Measurements from ENCODE around the gene EIF2S2. TPM values are rescaled to one million over a fixed set of nuclear protein-coding genes. Genes with fewer than 3 reads are reported as not detected.

EIF2S2 gene
- total RNA-seq, 1 donor, result 115 TPM

DNA sequence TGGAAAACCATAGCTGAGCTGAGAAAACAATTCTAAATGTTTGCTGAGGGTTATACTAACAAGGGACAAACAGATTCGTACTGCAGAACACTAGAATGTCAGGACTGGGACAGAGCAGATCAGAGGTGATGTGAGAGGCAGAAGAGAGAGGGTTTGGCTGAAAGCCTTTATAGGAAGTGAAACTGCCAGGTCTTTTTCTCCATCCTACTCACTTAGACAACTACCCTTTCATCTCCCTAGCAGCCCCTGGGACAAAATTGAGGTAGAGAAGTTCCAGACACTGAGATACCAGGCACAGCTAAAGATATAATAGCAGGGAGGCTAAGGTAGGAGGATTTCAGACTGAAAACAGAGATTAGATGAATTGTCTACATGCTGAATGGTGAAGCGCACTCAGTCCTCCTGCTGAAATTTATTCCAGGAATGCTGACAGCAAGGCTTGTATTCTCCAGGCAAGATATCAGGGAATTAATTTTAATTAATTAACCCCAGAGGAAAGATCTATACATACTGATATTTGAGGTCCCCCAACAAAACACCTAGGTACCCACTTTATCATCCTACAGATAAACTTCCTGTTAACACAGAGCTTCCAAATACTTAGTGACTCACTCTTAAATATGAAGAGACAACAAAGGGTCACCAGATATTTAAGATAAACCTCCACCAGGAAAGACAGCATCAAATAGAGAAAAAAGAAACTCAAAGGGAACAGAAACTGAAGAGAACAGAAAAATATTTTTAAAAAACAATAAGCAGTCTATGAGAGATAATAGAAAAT, 12.6 kb upstream of the EIF2S2 start:
- DNase-seq (ENCODE audit: low read depth), result no peak
- H3K4me3 ChIP-seq (ENCODE audit: low read depth, low read length), result no peak overlapping the region
- TF ChIP-seq, protein P1, sequence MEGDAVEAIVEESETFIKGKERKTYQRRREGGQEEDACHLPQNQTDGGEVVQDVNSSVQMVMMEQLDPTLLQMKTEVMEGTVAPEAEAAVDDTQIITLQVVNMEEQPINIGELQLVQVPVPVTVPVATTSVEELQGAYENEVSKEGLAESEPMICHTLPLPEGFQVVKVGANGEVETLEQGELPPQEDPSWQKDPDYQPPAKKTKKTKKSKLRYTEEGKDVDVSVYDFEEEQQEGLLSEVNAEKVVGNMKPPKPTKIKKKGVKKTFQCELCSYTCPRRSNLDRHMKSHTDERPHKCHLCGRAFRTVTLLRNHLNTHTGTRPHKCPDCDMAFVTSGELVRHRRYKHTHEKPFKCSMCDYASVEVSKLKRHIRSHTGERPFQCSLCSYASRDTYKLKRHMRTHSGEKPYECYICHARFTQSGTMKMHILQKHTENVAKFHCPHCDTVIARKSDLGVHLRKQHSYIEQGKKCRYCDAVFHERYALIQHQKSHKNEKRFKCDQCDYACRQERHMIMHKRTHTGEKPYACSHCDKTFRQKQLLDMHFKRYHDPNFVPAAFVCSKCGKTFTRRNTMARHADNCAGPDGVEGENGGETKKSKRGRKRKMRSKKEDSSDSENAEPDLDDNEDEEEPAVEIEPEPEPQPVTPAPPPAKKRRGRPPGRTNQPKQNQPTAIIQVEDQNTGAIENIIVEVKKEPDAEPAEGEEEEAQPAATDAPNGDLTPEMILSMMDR (IDR thresholded peaks at IDR 0.05; ENCODE audit: insufficient read depth, low read depth, low read length), result no peak

DNA sequence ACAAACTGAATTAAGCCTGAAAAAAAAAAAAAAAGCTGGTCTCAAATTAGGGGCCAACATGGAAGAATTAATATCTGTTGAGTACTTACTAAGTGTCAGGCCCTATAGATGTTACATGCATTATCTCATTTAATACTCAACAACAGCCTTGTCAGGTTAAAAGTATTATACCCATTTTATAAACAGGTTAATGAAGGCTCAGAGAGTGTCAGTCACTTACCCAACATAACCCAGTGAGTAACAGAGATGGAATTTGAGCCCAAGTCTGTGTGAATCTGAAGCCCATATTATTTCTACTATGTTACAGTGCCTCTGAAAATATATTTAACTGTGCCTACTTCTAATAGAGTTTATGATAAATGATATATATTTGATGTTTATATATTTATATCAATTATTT, 11.3 kb upstream of the EIF2S2 start:
- no peak overlapping the region for H3K4me3 ChIP-seq (ENCODE audit: low read depth, low read length)
- TF ChIP-seq, protein P1 (IDR thresholded peaks at IDR 0.05; ENCODE audit: insufficient read depth, low read depth, low read length), result no peak
- DNase-seq (ENCODE audit: low read depth), result no peak

DNA sequence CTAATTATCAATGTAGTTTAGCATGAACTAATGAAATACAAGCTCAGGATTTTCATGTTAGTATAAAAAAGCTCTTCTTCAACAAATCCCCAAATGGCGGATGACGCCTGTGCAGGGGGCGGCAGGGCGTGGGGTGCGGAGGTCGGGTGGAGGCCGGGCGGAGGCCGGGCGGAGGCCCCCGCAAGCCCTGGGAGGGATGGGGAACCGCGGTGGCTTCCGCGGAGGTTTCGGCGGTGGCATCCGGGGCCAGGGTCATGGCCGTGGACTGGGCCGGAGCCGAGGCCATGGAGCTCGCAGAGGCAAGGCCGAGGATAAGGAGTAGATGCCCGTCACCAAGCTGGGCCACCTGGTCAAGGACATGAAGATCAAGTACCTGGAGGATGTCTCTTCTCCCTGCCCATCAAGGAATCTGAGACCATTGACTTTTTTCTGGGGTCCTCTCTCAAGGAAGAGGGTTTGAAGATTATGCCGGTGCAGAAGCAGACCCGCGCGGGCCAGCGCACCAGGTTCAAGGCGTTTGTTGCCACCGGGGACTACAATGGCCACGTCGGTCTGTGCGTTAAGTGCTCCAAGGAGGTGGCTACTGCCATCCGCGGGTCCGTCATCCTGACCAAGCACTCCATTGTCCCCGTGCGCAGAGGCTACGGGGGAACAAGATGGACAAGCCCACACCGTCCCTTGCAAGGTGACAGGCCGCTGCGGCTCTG, 10.4 kb upstream of the EIF2S2 start:
- no peak for DNase-seq (ENCODE audit: low read depth)
- no peak overlapping the region for H3K4me3 ChIP-seq (ENCODE audit: low read depth, low read length)
- TF ChIP-seq, protein P1 (IDR thresholded peaks at IDR 0.05; ENCODE audit: insufficient read depth, low read depth, low read length), result no peak

DNA sequence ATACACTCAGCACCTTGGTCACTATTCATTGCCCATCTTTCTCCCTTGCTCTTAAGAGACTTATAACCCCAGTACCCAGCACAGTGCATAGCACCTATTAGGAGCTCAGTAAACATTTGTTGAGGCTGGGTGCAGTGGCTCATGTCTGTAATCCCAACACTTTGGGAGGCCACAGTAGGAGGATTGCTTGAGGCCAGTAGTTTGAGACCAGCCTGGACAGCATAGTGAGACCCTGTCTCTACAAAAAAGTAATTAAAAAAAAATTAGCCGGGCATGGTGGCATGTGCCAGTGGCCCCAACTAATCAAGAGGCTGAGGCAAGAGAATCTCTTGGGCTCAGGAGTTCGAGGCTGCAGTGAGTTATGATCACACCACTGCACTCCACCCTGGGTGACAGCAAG, 8.2 kb upstream of the EIF2S2 start:
- TF ChIP-seq, protein P1 (IDR thresholded peaks at IDR 0.05; ENCODE audit: insufficient read depth, low read depth, low read length), result no peak
- no peak overlapping the region for H3K4me3 ChIP-seq (ENCODE audit: low read depth, low read length)
- no peak for DNase-seq (ENCODE audit: low read depth)

DNA sequence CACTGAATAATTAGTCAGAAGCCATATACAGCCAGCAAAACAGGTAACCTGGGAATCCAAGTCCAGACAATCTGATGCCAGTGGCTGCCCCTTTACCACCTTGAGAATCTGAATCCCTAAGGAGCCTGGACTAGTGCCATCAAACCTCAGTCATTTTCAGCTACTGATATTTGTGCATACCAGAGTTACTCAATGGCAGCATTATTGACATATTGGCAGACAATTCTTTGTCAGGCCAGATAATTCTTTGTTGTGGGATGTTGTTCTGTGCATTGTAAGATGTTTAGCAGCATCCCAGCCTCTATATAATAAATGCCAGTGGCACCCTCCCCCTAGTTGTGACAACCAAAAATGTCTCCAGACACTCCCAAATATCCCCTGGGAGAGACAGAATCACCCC, 3.2 kb upstream of the EIF2S2 start:
- TF ChIP-seq, protein P1 (IDR thresholded peaks at IDR 0.05; ENCODE audit: insufficient read depth, low read depth, low read length), result no peak
- no peak for DNase-seq (ENCODE audit: low read depth)
- H3K4me3 ChIP-seq (ENCODE audit: low read depth, low read length), result no peak overlapping the region

DNA sequence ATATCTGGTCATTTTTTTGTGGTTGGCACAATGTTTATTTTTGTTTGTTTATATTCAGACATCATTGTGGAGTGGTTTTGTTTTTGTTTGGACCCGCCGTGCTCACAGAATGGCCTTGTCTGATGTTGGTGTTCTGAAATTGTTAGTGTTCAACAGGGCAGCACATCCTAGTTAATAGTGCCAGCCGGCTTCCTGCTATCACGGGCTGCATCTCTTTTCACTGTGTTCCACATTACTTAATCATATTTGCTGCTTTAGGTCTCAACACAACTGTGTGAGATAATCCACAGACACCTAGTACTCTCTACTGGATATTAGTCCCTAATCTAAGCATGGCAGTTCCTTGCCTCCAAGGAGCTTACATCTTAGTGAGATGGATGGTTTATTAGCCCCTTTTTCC, 2.8 kb upstream of the EIF2S2 start:
- TF ChIP-seq, protein P1 (IDR thresholded peaks at IDR 0.05; ENCODE audit: insufficient read depth, low read depth, low read length), result no peak
- no peak for DNase-seq (ENCODE audit: low read depth)
- H3K4me3 ChIP-seq (ENCODE audit: low read depth, low read length), result no peak overlapping the region
